CD14-positive monocyte (primary cell): ENCODE measurements around the gene OR11A1. TPM values are rescaled to one million over a fixed set of nuclear protein-coding genes. Genes with fewer than 3 reads are reported as not detected.

Experiments used
- DNase-seq, 3 donors: peaks; one replicate each; pipeline ENCODE4 v3.0.0-alpha.2; 2011 to 2022
- H2AFZ ChIP-seq: 2 replicates; pipeline ENCODE4 v1.6.0; 2012; ENCODE audit warnings: mild to moderate bottlenecking, low read depth, low read length, inconsistent platforms; ENCODE audit not compliant: insufficient read depth, poor library complexity, severe bottlenecking
- H3K27ac ChIP-seq, 2 donors: 1 replicate in 1 of 2; 2 replicates in 1 of 2; pipeline ENCODE4 v1.5.1; 2012 to 2013; ENCODE audit warnings: low read length in 2 of 2, control low read depth in 1 of 2, inconsistent platforms in 1 of 2, low read depth in 1 of 2, mild to moderate bottlenecking in 1 of 2
- H3K27me3 ChIP-seq, 2 donors: one replicate each; pipeline versions ENCODE4 v1.6.0 to v1.6.1; 2011 to 2013; ENCODE audit warnings: low read length in 2 of 2; ENCODE audit not compliant: control insufficient read depth in 2 of 2, insufficient read depth in 2 of 2
- H3K36me3 ChIP-seq, 2 donors: replicated peaks in 1 of 2; 1 replicate in 1 of 2; 2 replicates in 1 of 2; pipeline versions ENCODE4 v1.5.1 to v1.6.1; 2012 to 2013; ENCODE audit warnings: low read length in 2 of 2, control low read depth in 1 of 2, inconsistent platforms in 1 of 2, mild to moderate bottlenecking in 1 of 2; ENCODE audit not compliant: insufficient read depth in 2 of 2, control insufficient read depth in 1 of 2
- H3K4me1 ChIP-seq, 2 donors: 1 replicate in 1 of 2; 2 replicates in 1 of 2; pipeline versions ENCODE4 v1.5.1 to v1.6.1; 2012 to 2013; ENCODE audit warnings: low read length in 2 of 2, control low read depth in 1 of 2, inconsistent platforms in 1 of 2, mild to moderate bottlenecking in 1 of 2, moderate library complexity in 1 of 2; ENCODE audit not compliant: insufficient read depth in 2 of 2, control insufficient read depth in 1 of 2
- H3K4me2 ChIP-seq: replicated peaks from 2 replicates; pipeline ENCODE3; 2012; ENCODE audit warnings: low read length, moderate library complexity, mild to moderate bottlenecking; ENCODE audit not compliant: poor library complexity, severe bottlenecking; ENCODE audit errors: extremely low read depth
- H3K4me3 ChIP-seq, 3 experiments: fragments of 200-600 bp in 1 of 3; sonication (generic) in 1 of 3; replicated peaks in 1 of 3; 1 replicate in 2 of 3; 2 replicates in 1 of 3; pipeline ENCODE4 v1.5.1; 2011 to 2013; ENCODE audit warnings: low read length in 3 of 3, mild to moderate bottlenecking in 3 of 3, control low read depth in 2 of 3, low read depth in 2 of 3, inconsistent platforms in 1 of 3, moderate library complexity in 1 of 3
- H3K79me2 ChIP-seq: 2 replicates; pipeline ENCODE4 v1.6.0; 2012; ENCODE audit warnings: mild to moderate bottlenecking, control low read depth, inconsistent platforms, low read length, moderate library complexity; ENCODE audit not compliant: insufficient read depth
- H3K9ac ChIP-seq: 2 replicates; pipeline ENCODE4 v1.6.0; 2017; ENCODE audit warnings: low read length, mild to moderate bottlenecking; ENCODE audit not compliant: insufficient read depth, poor library complexity, severe bottlenecking
- H3K9me3 ChIP-seq, 2 donors: replicated peaks in 1 of 2; 1 replicate in 1 of 2; 2 replicates in 1 of 2; pipeline versions ENCODE4 v1.5.1 to v1.6.1; 2012 to 2013; ENCODE audit warnings: low read length in 2 of 2, control low read depth in 1 of 2; ENCODE audit not compliant: control insufficient read depth in 1 of 2, insufficient read depth in 1 of 2
- H4K20me1 ChIP-seq: 2 replicates; pipeline ENCODE4 v1.6.0; 2012; ENCODE audit warnings: mild to moderate bottlenecking, low read length, control low read depth, moderate library complexity; ENCODE audit not compliant: insufficient read depth
- H3K27ac Mint-ChIP-seq, 7 donors: one replicate each; pipeline ENCODE4 v1.8.0; 2020; ENCODE audit warnings: mild to moderate bottlenecking in 7 of 7, mixed read lengths in 7 of 7, moderate library complexity in 6 of 7, inconsistent platforms in 2 of 7
- H3K27me3 Mint-ChIP-seq, 3 donors: one replicate each; pipeline ENCODE4 v1.8.0; 2021 to 2022; ENCODE audit warnings: low read depth in 3 of 3, mild to moderate bottlenecking in 3 of 3, mixed read lengths in 3 of 3, moderate library complexity in 3 of 3, inconsistent platforms in 1 of 3
- H3K36me3 Mint-ChIP-seq, 2 donors: one replicate each; pipeline ENCODE4 v1.8.0; 2020; ENCODE audit warnings: mixed read lengths in 2 of 2, inconsistent platforms in 1 of 2, mild to moderate bottlenecking in 1 of 2
- H3K4me1 Mint-ChIP-seq: one replicate; pipeline ENCODE4 v1.8.0; 2020; ENCODE audit warnings: mild to moderate bottlenecking, mixed read lengths
- H3K4me3 Mint-ChIP-seq, 2 donors: one replicate each; pipeline ENCODE4 v1.8.0; 2020; ENCODE audit warnings: mild to moderate bottlenecking in 2 of 2, mixed read lengths in 2 of 2, moderate library complexity in 1 of 2
- H3K9me3 Mint-ChIP-seq, 7 donors: one replicate each; pipeline ENCODE4 v1.8.0; 2020 to 2022; ENCODE audit warnings: mixed read lengths in 7 of 7, mild to moderate bottlenecking in 6 of 7, moderate library complexity in 6 of 7, inconsistent platforms in 2 of 7
- CTCF ChIP-seq: fragments of 200-600 bp; IDR thresholded peaks from one replicate; pipeline ENCODE4 v1.8.0; 2022; ENCODE audit warnings: antibody characterized with exemption, mild to moderate bottlenecking
- WGBS: methylation state at CpG from one replicate; pipeline ENCODE4 v1.1.5; 2013; ENCODE audit warnings: missing lambda C conversion rate; ENCODE audit not compliant: insufficient coverage; 5-methylcytosine and 5-hydroxymethylcytosine counted together
- intact Hi-C, 2 donors: fragments of 100-400 bp; cut with micrococcal nuclease; formaldehyde crosslinking; loops; one replicate each; pipeline versions ENCODE4 v1.15.0 to v1.15.1; 2023
- polyA plus RNA-seq, 3 donors: library from polyadenylated mRNA; depleted of rRNA in 1 of 3; unstranded in 2 of 3; stranded (reverse) in 1 of 3; fragments of 300-500 nt in 2 of 3; fragments of >200 nt in 1 of 3; fragmentation: Illumina TruSeq in 2 of 3; gene quantifications; 1 replicate in 2 of 3; 2 replicates in 1 of 3; pipeline ENCODE4 v1.2.3, GENCODE V29; 2012 to 2021

The OR11A1 gene
- polyA plus RNA-seq, 3 donors, result not detected

DNA sequence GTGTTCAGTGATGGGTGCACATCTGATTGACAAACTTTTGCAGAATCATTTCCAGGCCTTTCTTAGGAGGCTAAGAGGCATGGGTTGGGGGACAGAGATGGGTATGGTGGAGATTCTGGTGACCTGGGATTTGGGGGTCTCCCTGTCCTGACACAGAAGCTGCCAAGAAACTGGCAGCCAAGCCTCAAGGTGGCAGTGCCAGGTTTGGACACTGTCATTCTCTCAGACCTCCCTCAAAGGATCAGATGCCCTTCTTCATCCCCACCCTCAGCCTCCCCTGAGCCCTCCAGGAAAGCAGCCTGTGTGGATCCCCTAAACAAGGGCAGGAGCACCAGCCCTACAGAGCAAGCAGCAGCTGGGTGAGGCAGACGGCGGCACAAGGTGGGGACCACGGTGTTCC, 48.9 kb upstream of the OR11A1 start:
- H3K9me3 Mint-ChIP-seq, result peaks cover 0 to 1% (median 0%) of the 10 kb centered on the region in 7 donors
- Histone ChIP-seq H3K79me2 (no peaks in the 10 kb centered on the region), H3K27ac (no peak overlapping the region), H2AFZ (no peak overlapping the region), H3K36me3 (no peaks in the 10 kb centered on the region), H3K4me3 (no peak overlapping the region), H3K4me1 (no peaks in the 10 kb centered on the region), H4K20me1 (no peaks in the 10 kb centered on the region), H3K27me3 (no peaks in the 10 kb centered on the region), H3K9me3 (no peaks in the 10 kb centered on the region), H3K4me2 (no peak overlapping the region), H3K9ac (no peak overlapping the region)
- no peaks in the 10 kb centered on the region for H3K36me3 Mint-ChIP-seq
- DNase-seq, result no peak
- peaks cover 0 to 12% (median 0%) of the 10 kb centered on the region in 3 donors for H3K27me3 Mint-ChIP-seq
- H3K4me3 Mint-ChIP-seq, result no peak overlapping the region
- 95% methylated on average over 3 of the region's 3 CpGs for WGBS
- no peak overlapping the region for H3K27ac Mint-ChIP-seq
- TF ChIP-seq CTCF, result no peak
- H3K4me1 Mint-ChIP-seq, result no peaks in the 10 kb centered on the region
- intact Hi-C loops, result no loop called here

GRCh38 chr6:29504961-29505360, 48.1 kb upstream of the OR11A1 start:
- H3K27me3 Mint-ChIP-seq, result peaks cover 0 to 10% (median 1%) of the 10 kb centered on the region in 3 donors
- Histone ChIP-seq H3K36me3 (no peaks in the 10 kb centered on the region), H3K9me3 (no peaks in the 10 kb centered on the region), H3K79me2 (no peaks in the 10 kb centered on the region), H3K4me1 (no peaks in the 10 kb centered on the region), H4K20me1 (no peaks in the 10 kb centered on the region), H3K4me2 (no peak overlapping the region), H3K27me3 (no peaks in the 10 kb centered on the region), H2AFZ (no peak overlapping the region), H3K9ac (no peak overlapping the region), H3K4me3 (no peak overlapping the region), H3K27ac (no peak overlapping the region)
- WGBS, result no CpG with 5 or more reads among the region's 2 CpGs
- TF ChIP-seq CTCF, result no peak
- no peak for DNase-seq
- intact Hi-C loops, result no loop called here
- no peak overlapping the region for H3K4me3 Mint-ChIP-seq
- no peaks in the 10 kb centered on the region for H3K36me3 Mint-ChIP-seq
- H3K4me1 Mint-ChIP-seq, result no peaks in the 10 kb centered on the region
- peaks cover 0 to 1% (median 0%) of the 10 kb centered on the region in 7 donors for H3K9me3 Mint-ChIP-seq
- no peak overlapping the region for H3K27ac Mint-ChIP-seq
